Chondrocyte (in vitro differentiated cells): ENCODE measurements around the gene ATG9B. TPM values are rescaled to one million over a fixed set of nuclear protein-coding genes. Genes with fewer than 3 reads are reported as not detected.
A peak's percentile ranks its signal among the peaks of the same experiment; 100 is the strongest.

ENCODE experiments used
- DNase-seq: peaks from one replicate; pipeline ENCODE4 v3.0.0; 2021; ENCODE audit warnings: mixed read lengths, low spot score
- H3K27ac Mint-ChIP-seq: one replicate; pipeline ENCODE4 v1.8.0; 2021; ENCODE audit warnings: mild to moderate bottlenecking, moderate library complexity, mixed read lengths; ENCODE audit not compliant: unreplicated experiment
- H3K27me3 Mint-ChIP-seq: 2 replicates; pipeline ENCODE4 v1.8.0; 2021; ENCODE audit warnings: low read depth, mixed read lengths
- H3K36me3 Mint-ChIP-seq: 2 replicates; pipeline ENCODE4 v1.8.0; 2021; ENCODE audit warnings: low read depth, mixed read lengths
- H3K4me1 Mint-ChIP-seq: 2 replicates; pipeline ENCODE4 v1.8.0; 2021; ENCODE audit warnings: low read depth, mild to moderate bottlenecking, mixed read lengths
- H3K4me3 Mint-ChIP-seq: one replicate; pipeline ENCODE4 v1.8.0; 2021; ENCODE audit warnings: mild to moderate bottlenecking, moderate library complexity, mixed read lengths; ENCODE audit not compliant: unreplicated experiment
- H3K9me3 Mint-ChIP-seq: 2 replicates; pipeline ENCODE4 v1.8.0; 2021; ENCODE audit warnings: low read depth, mixed read lengths
- CTCF ChIP-seq: fragments of 200-600 bp; sonication (generic); IDR thresholded peaks from 2 replicates; pipeline ENCODE4 v1.5.0; 2021; ENCODE audit warnings: antibody characterized with exemption, mild to moderate bottlenecking, moderate library complexity
- total RNA-seq: library from RNA; stranded (reverse); gene quantifications from 3 replicates; pipeline ENCODE4 v1.2.1, GENCODE V29; 2021

ATG9B gene
- total RNA-seq, 1 donor from 2014 or later: 1.6 TPM

- H3K4me1 Mint-ChIP-seq: peaks cover 47% of the 10 kb centered on the region
- peak overlapping the region; percentile 87 for H3K27ac Mint-ChIP-seq
- H3K27me3 Mint-ChIP-seq: no peaks in the 10 kb centered on the region
- H3K4me3 Mint-ChIP-seq: peak overlapping the region; percentile 96
- H3K9me3 Mint-ChIP-seq: no peaks in the 10 kb centered on the region
- H3K36me3 Mint-ChIP-seq: peaks cover 12% of the 10 kb centered on the region
- no peak for DNase-seq
- no peak for TF ChIP-seq CTCF
Observed at GRCh38 chr7:151063212-151063561, 38.9 kb upstream of the ATG9B start.

- no peaks in the 10 kb centered on the region for H3K9me3 Mint-ChIP-seq
- no peaks in the 10 kb centered on the region for H3K27me3 Mint-ChIP-seq
- DNase-seq: no peak
- peaks cover 9% of the 10 kb centered on the region for H3K36me3 Mint-ChIP-seq
- H3K4me1 Mint-ChIP-seq: peaks cover 42% of the 10 kb centered on the region
- H3K4me3 Mint-ChIP-seq: peak overlapping the region; percentile 96
- TF ChIP-seq CTCF: no peak
- peak overlapping the region; percentile 97 for H3K27ac Mint-ChIP-seq
Observed at GRCh38 chr7:151062399-151063211, 38.3 kb upstream of the ATG9B start.

GRCh38 chr7:151062111-151062398, 37.8 kb upstream of the ATG9B start:
- Mint-ChIP-seq H3K4me1 (peaks cover 43% of the 10 kb centered on the region), H3K27me3 (no peaks in the 10 kb centered on the region), H3K9me3 (no peaks in the 10 kb centered on the region), H3K27ac (peak overlapping the region; percentile 97), H3K4me3 (peak overlapping the region; percentile 96), H3K36me3 (peaks cover 9% of the 10 kb centered on the region)
- TF ChIP-seq CTCF: no peak
- DNase-seq: no peak

- no peak for TF ChIP-seq CTCF
- Mint-ChIP-seq H3K36me3 (peaks cover 7% of the 10 kb centered on the region), H3K4me1 (peaks cover 49% of the 10 kb centered on the region), H3K9me3 (no peaks in the 10 kb centered on the region), H3K27me3 (no peaks in the 10 kb centered on the region), H3K4me3 (peak overlapping the region; percentile 96), H3K27ac (peak overlapping the region; percentile 97)
- DNase-seq: no peak
Observed at GRCh38 chr7:151061213-151062110, 37.2 kb upstream of the ATG9B start.

GRCh38 chr7:151060416-151061212, 36.3 kb upstream of the ATG9B start:
- H3K36me3 Mint-ChIP-seq: peaks cover 7% of the 10 kb centered on the region
- H3K4me3 Mint-ChIP-seq: peak overlapping the region; percentile 96

More at GRCh38 chr7:151060416-151061212, 36.3 kb upstream of the ATG9B start:
- H3K9me3 Mint-ChIP-seq: no peaks in the 10 kb centered on the region
- peak; percentile 64 for TF ChIP-seq CTCF
- DNase-seq: no peak
- peak overlapping the region; percentile 97 for H3K27ac Mint-ChIP-seq
- peaks cover 53% of the 10 kb centered on the region for H3K4me1 Mint-ChIP-seq
- no peaks in the 10 kb centered on the region for H3K27me3 Mint-ChIP-seq
